ENCODE results near the gene THUMPD3. TPM values are rescaled to one million over a fixed set of nuclear protein-coding genes. Genes with fewer than 3 reads are reported as not detected.
A peak's percentile ranks its signal among the peaks of the same experiment; 100 is the strongest.

The THUMPD3 gene
- polyA plus RNA-seq, 3 donors, result 10.2 to 13.1 (median 11.5) TPM

GRCh38 chr3:9387322-9387655, 24.4 kb downstream of the THUMPD3 start:
- no peak overlapping the region for H3K4me3 ChIP-seq (replicated peaks in 1 of 3; ENCODE audit: low read depth in 2 of 3, low read length in 3 of 3)
- no peaks in the 10 kb centered on the region for H3K9me3 ChIP-seq (replicated peaks in 1 of 2; ENCODE audit: control insufficient read depth in 1 of 2, insufficient read depth in 1 of 2, low read length in 2 of 2)
- no peak overlapping the region for H3K4me2 ChIP-seq (replicated peaks; ENCODE audit: extremely low read depth, low read length, poor library complexity, severe bottlenecking)
- H3K79me2 ChIP-seq (ENCODE audit: insufficient read depth, low read length), result peaks cover 39% of the 10 kb centered on the region
- H3K4me3 Mint-ChIP-seq, result no peak overlapping the region
- no peak overlapping the region for H2AFZ ChIP-seq (ENCODE audit: insufficient read depth, low read depth, low read length, poor library complexity, severe bottlenecking)
- DNase-seq, result no peak
- H3K27ac ChIP-seq (ENCODE audit: low read depth in 1 of 2, low read length in 2 of 2), result peak overlapping the region in 1 of 2 donors; percentile 4
- no peak for TF ChIP-seq CTCF (IDR thresholded peaks at IDR 0.05)
- H4K20me1 ChIP-seq (ENCODE audit: insufficient read depth, low read length), result peaks cover 65% of the 10 kb centered on the region
- H3K4me1 ChIP-seq (ENCODE audit: control insufficient read depth in 1 of 2, insufficient read depth in 2 of 2, low read length in 2 of 2), result peaks cover 10 to 15% of the 10 kb centered on the region in 2 donors
- intact Hi-C loops (cut with micrococcal nuclease), result no loop called here
- no peaks in the 10 kb centered on the region for H3K27me3 ChIP-seq (ENCODE audit: control insufficient read depth in 2 of 2, insufficient read depth in 2 of 2, low read length in 2 of 2)
- H3K36me3 Mint-ChIP-seq, result peaks cover 85 to 91% of the 10 kb centered on the region in 2 donors
- H3K27me3 Mint-ChIP-seq (ENCODE audit: low read depth in 3 of 3), result no peaks in the 10 kb centered on the region
- no CpG with 5 or more reads among the region's 2 CpGs for WGBS (ENCODE audit: insufficient coverage)
- no peak overlapping the region for H3K27ac Mint-ChIP-seq
- no peaks in the 10 kb centered on the region for H3K9me3 Mint-ChIP-seq
- peaks cover 82 to 98% of the 10 kb centered on the region in 2 donors for H3K36me3 ChIP-seq (replicated peaks in 1 of 2; ENCODE audit: control insufficient read depth in 1 of 2, insufficient read depth in 2 of 2, low read length in 2 of 2)
- H3K4me1 Mint-ChIP-seq, result peaks cover 24% of the 10 kb centered on the region
- no peak overlapping the region for H3K9ac ChIP-seq (ENCODE audit: insufficient read depth, low read length, poor library complexity, severe bottlenecking)

GRCh38 chr3:9388142-9388541, 25.3 kb downstream of the THUMPD3 start:
- peaks cover 10 to 22% of the 10 kb centered on the region in 2 donors for H3K4me1 ChIP-seq (ENCODE audit: control insufficient read depth in 1 of 2, insufficient read depth in 2 of 2, low read length in 2 of 2)
- no peak overlapping the region for H3K9ac ChIP-seq (ENCODE audit: insufficient read depth, low read length, poor library complexity, severe bottlenecking)
- Mint-ChIP-seq H3K27ac (no peak overlapping the region), H3K4me3 (no peak overlapping the region), H3K27me3 (ENCODE audit: low read depth in 3 of 3) (no peaks in the 10 kb centered on the region), H3K9me3 (no peaks in the 10 kb centered on the region), H3K36me3 (peaks cover 78 to 83% of the 10 kb centered on the region in 2 donors), H3K4me1 (peaks cover 28% of the 10 kb centered on the region)
- WGBS (ENCODE audit: insufficient coverage), result 100% methylated on average over 1 of the region's 2 CpGs
- H3K27me3 ChIP-seq (ENCODE audit: control insufficient read depth in 2 of 2, insufficient read depth in 2 of 2, low read length in 2 of 2), result no peaks in the 10 kb centered on the region
- intact Hi-C loops (cut with micrococcal nuclease), result no loop called here
- H3K4me3 ChIP-seq (replicated peaks in 1 of 3; ENCODE audit: low read depth in 2 of 3, low read length in 3 of 3), result no peak overlapping the region
- peaks cover 48% of the 10 kb centered on the region for H3K79me2 ChIP-seq (ENCODE audit: insufficient read depth, low read length)
- H3K4me2 ChIP-seq (replicated peaks; ENCODE audit: extremely low read depth, low read length, poor library complexity, severe bottlenecking), result no peak overlapping the region
- no peak for TF ChIP-seq CTCF (IDR thresholded peaks at IDR 0.05)
- peaks cover 78 to 98% of the 10 kb centered on the region in 2 donors for H3K36me3 ChIP-seq (replicated peaks in 1 of 2; ENCODE audit: control insufficient read depth in 1 of 2, insufficient read depth in 2 of 2, low read length in 2 of 2)
- no peak overlapping the region for H3K27ac ChIP-seq (ENCODE audit: low read depth in 1 of 2, low read length in 2 of 2)
- H2AFZ ChIP-seq (ENCODE audit: insufficient read depth, low read depth, low read length, poor library complexity, severe bottlenecking), result no peak overlapping the region
- no peaks in the 10 kb centered on the region for H3K9me3 ChIP-seq (replicated peaks in 1 of 2; ENCODE audit: control insufficient read depth in 1 of 2, insufficient read depth in 1 of 2, low read length in 2 of 2)
- DNase-seq, result no peak
- H4K20me1 ChIP-seq (ENCODE audit: insufficient read depth, low read length), result peaks cover 73% of the 10 kb centered on the region
